Neural progenitor cell (in vitro differentiated cells): ENCODE measurements around the gene THSD4. TPM values are rescaled to one million over a fixed set of nuclear protein-coding genes. Genes with fewer than 3 reads are reported as not detected.

Source experiments
- DNase-seq: peaks from one replicate; pipeline ENCODE4 v3.0.0-alpha.2; 2016; ENCODE audit warnings: low spot score
- H2AFZ ChIP-seq: fragments of 200-600 bp; sonication (generic); replicated peaks from 2 replicates; pipeline ENCODE4 v1.6.1; 2016; ENCODE audit warnings: antibody characterized with exemption
- H3F3A ChIP-seq: fragments of 200-600 bp; sonication (generic); 2 replicates; pipeline ENCODE4 v1.6.1; 2016; ENCODE audit warnings: antibody characterized with exemption, low read depth
- H3K27ac ChIP-seq: fragments of 200-600 bp; sonication (generic); 2 replicates; pipeline ENCODE4 v1.5.1; 2016; ENCODE audit warnings: mild to moderate bottlenecking
- H3K27me3 ChIP-seq: fragments of 200-600 bp; sonication (generic); 2 replicates; pipeline ENCODE4 v1.6.1; 2016; ENCODE audit warnings: mild to moderate bottlenecking, moderate library complexity
- H3K36me3 ChIP-seq: fragments of 200-600 bp; sonication (generic); 2 replicates; pipeline ENCODE4 v1.5.1; 2016
- H3K4me1 ChIP-seq: fragments of 200-600 bp; sonication (generic); 2 replicates; pipeline ENCODE4 v1.6.1; 2016; ENCODE audit warnings: mixed run types
- H3K4me2 ChIP-seq: fragments of 200-600 bp; sonication (generic); 2 replicates; pipeline ENCODE4 v1.6.1; 2016
- H3K4me3 ChIP-seq: fragments of 200-600 bp; sonication (generic); 2 replicates; pipeline ENCODE4 v1.5.1; 2016
- H3K79me2 ChIP-seq: fragments of 200-600 bp; sonication (generic); 2 replicates; pipeline ENCODE4 v1.6.1; 2016; ENCODE audit warnings: low read depth
- H3K9ac ChIP-seq: fragments of 200-600 bp; sonication (generic); 2 replicates; pipeline ENCODE4 v1.6.1; 2016
- H3K9me3 ChIP-seq: fragments of 200-600 bp; sonication (generic); 2 replicates; pipeline ENCODE4 v1.5.1; 2016; ENCODE audit warnings: low read depth
- H4K20me1 ChIP-seq: fragments of 200-600 bp; sonication (generic); 2 replicates; pipeline ENCODE4 v1.6.1; 2016; ENCODE audit warnings: low read depth
- H3K27ac Mint-ChIP-seq: 3 replicates; pipeline ENCODE4 v1.8.0; 2021; ENCODE audit warnings: mixed read lengths
- H3K27me3 Mint-ChIP-seq: 2 replicates; pipeline ENCODE4 v1.8.0; 2022; ENCODE audit warnings: low read depth, mild to moderate bottlenecking, inconsistent platforms, moderate library complexity, mixed read lengths; ENCODE audit not compliant: insufficient read depth
- H3K36me3 Mint-ChIP-seq: 3 replicates; pipeline ENCODE4 v1.8.0; 2021; ENCODE audit warnings: mixed read lengths
- H3K4me1 Mint-ChIP-seq: 3 replicates; pipeline ENCODE4 v1.8.0; 2021; ENCODE audit warnings: mixed read lengths
- H3K4me3 Mint-ChIP-seq: 3 replicates; pipeline ENCODE4 v1.8.0; 2021; ENCODE audit warnings: mild to moderate bottlenecking, moderate library complexity, mixed read lengths
- H3K9me3 Mint-ChIP-seq: 3 replicates; pipeline ENCODE4 v1.8.0; 2020; ENCODE audit warnings: mixed read lengths
- EZH2 ChIP-seq: fragments of 200-600 bp; sonication (generic); IDR thresholded peaks from 2 replicates; pipeline ENCODE4 v1.6.1; 2017; ENCODE audit warnings: antibody characterized with exemption, mild to moderate bottlenecking, moderate library complexity
- EZH2phosphoT487 ChIP-seq: fragments of 200-600 bp; sonication (generic); IDR thresholded peaks from 2 replicates; pipeline ENCODE4 v1.6.1; 2017; ENCODE audit warnings: antibody characterized with exemption
- total RNA-seq: library from RNA; depleted of rRNA; stranded (reverse); fragments of >200 nt; gene quantifications from 2 replicates; pipeline ENCODE4 v1.2.3, GENCODE V29; 2015; ENCODE audit warnings: low replicate concordance
- TF ChIP-seq, protein P1 (sequence below): fragments of 200-600 bp; sonication (generic); IDR thresholded peaks from 2 replicates; pipeline ENCODE4 v1.5.1; 2017; ENCODE audit warnings: antibody characterized with exemption, mild to moderate bottlenecking

THSD4 gene
- total RNA-seq, 1 donor from 2014 or later, result 2.4 TPM

DNA sequence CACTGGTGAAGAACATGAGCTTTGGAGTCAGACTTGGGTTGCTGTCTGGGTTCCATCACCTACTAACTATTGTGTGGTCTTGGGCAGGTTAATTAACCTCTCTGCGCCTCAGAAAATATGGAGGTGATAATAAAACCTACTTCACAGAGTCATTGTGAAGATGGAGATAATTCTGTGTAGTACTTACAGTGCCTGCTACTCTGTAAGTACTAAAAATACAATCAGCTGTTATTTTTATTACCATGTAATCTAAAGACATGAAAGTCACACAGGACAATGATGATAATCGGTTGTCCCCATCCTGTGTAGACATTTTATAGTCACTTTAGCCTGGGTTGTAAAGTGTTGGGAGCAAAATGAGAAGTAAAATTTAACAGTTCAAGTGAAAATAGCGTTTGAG is 334.1 kb downstream of the THSD4 start:
- H3K36me3 Mint-ChIP-seq, result no peaks in the 10 kb centered on the region
- no peak overlapping the region for H3K9ac ChIP-seq
- H3K4me3 ChIP-seq, result no peak overlapping the region
- peaks cover 5% of the 10 kb centered on the region for H3K4me1 Mint-ChIP-seq
- no peak overlapping the region for H3K4me2 ChIP-seq
- no peaks in the 10 kb centered on the region for H3K9me3 Mint-ChIP-seq
- H3F3A ChIP-seq, result no peaks in the 10 kb centered on the region
- no peak overlapping the region for H3K27ac Mint-ChIP-seq
- no peaks in the 10 kb centered on the region for H3K9me3 ChIP-seq
- TF ChIP-seq, protein P1, sequence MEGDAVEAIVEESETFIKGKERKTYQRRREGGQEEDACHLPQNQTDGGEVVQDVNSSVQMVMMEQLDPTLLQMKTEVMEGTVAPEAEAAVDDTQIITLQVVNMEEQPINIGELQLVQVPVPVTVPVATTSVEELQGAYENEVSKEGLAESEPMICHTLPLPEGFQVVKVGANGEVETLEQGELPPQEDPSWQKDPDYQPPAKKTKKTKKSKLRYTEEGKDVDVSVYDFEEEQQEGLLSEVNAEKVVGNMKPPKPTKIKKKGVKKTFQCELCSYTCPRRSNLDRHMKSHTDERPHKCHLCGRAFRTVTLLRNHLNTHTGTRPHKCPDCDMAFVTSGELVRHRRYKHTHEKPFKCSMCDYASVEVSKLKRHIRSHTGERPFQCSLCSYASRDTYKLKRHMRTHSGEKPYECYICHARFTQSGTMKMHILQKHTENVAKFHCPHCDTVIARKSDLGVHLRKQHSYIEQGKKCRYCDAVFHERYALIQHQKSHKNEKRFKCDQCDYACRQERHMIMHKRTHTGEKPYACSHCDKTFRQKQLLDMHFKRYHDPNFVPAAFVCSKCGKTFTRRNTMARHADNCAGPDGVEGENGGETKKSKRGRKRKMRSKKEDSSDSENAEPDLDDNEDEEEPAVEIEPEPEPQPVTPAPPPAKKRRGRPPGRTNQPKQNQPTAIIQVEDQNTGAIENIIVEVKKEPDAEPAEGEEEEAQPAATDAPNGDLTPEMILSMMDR, result no peak
- TF ChIP-seq EZH2phosphoT487 (no peak), EZH2 (no peak)
- H2AFZ ChIP-seq, result no peak overlapping the region
- H3K4me1 ChIP-seq, result no peaks in the 10 kb centered on the region
- no peaks in the 10 kb centered on the region for H4K20me1 ChIP-seq
- H3K4me3 Mint-ChIP-seq, result no peak overlapping the region
- no peak overlapping the region for H3K27ac ChIP-seq
- H3K36me3 ChIP-seq, result no peaks in the 10 kb centered on the region
- H3K79me2 ChIP-seq, result no peaks in the 10 kb centered on the region
- no peaks in the 10 kb centered on the region for H3K27me3 ChIP-seq
- no peak for DNase-seq
- H3K27me3 Mint-ChIP-seq, result peaks cover 8% of the 10 kb centered on the region

DNA sequence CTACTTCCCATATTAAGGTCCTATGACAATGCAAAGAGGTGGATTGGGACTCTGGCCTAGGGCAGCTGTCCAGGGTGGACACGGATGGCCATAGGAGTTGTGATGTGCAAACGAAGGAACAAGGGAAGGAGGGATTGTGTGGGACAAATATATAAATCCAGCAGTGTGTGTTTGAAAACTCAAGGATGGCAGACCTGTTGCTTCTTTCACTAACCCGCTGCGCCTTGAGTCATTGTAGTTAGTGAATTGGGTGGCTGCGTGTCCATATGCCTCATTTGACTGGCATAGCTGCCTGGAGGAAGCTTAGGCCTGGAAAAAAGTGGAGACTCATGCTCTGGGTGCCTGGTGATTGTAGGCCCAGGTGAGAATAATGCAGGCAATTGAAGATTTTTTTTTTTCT is 334.7 kb downstream of the THSD4 start:
- Histone ChIP-seq H3K27me3 (no peaks in the 10 kb centered on the region), H3K9ac (no peak overlapping the region), H2AFZ (no peak overlapping the region), H3F3A (no peaks in the 10 kb centered on the region), H4K20me1 (no peaks in the 10 kb centered on the region), H3K4me2 (no peak overlapping the region), H3K4me1 (peaks cover 4% of the 10 kb centered on the region), H3K36me3 (no peaks in the 10 kb centered on the region), H3K4me3 (no peak overlapping the region), H3K9me3 (no peaks in the 10 kb centered on the region), H3K79me2 (no peaks in the 10 kb centered on the region), H3K27ac (no peak overlapping the region)
- TF ChIP-seq, protein P1, result no peak
- no peak for TF ChIP-seq EZH2
- TF ChIP-seq EZH2phosphoT487, result no peak
- peaks cover 11% of the 10 kb centered on the region for H3K4me1 Mint-ChIP-seq
- DNase-seq, result no peak
- H3K27ac Mint-ChIP-seq, result no peak overlapping the region
- no peaks in the 10 kb centered on the region for H3K9me3 Mint-ChIP-seq
- no peaks in the 10 kb centered on the region for H3K36me3 Mint-ChIP-seq
- peaks cover 8% of the 10 kb centered on the region for H3K27me3 Mint-ChIP-seq
- H3K4me3 Mint-ChIP-seq, result no peak overlapping the region

DNA sequence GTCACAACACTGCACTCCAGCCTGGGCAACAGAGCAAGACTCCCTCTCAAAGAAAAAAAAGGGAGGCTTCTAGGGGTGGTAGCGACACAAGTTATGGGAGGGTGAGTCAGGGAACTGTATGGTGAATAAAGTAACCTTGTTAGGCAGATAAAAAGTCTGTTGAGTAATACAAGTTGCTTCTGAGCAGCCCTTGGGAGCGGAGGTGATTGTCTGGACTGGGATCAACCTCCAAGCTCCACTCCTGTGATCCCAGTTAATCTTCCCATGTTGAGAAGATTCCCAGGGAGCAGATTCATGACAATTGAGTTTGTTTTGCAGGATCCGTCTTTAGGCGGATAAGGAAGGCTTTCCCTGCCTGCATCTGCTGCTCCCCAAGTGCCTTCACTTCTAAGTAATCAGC is 335.9 kb downstream of the THSD4 start:
- H3F3A ChIP-seq, result no peaks in the 10 kb centered on the region
- peaks cover 16% of the 10 kb centered on the region for H3K4me1 ChIP-seq
- H4K20me1 ChIP-seq, result no peaks in the 10 kb centered on the region
- H3K27ac Mint-ChIP-seq, result no peak overlapping the region
- DNase-seq, result no peak
- no peaks in the 10 kb centered on the region for H3K27me3 ChIP-seq
- H2AFZ ChIP-seq, result no peak overlapping the region
- peaks cover 10% of the 10 kb centered on the region for H3K27me3 Mint-ChIP-seq
- H3K9me3 ChIP-seq, result no peaks in the 10 kb centered on the region
- peaks cover 23% of the 10 kb centered on the region for H3K4me1 Mint-ChIP-seq
- no peaks in the 10 kb centered on the region for H3K36me3 Mint-ChIP-seq
- no peaks in the 10 kb centered on the region for H3K36me3 ChIP-seq
- no peaks in the 10 kb centered on the region for H3K9me3 Mint-ChIP-seq
- no peak overlapping the region for H3K9ac ChIP-seq
- no peaks in the 10 kb centered on the region for H3K79me2 ChIP-seq
- TF ChIP-seq, protein P1, result no peak
- no peak for TF ChIP-seq EZH2
- TF ChIP-seq EZH2phosphoT487, result no peak
- H3K27ac ChIP-seq, result no peak overlapping the region
- H3K4me3 Mint-ChIP-seq, result no peak overlapping the region
- no peak overlapping the region for H3K4me2 ChIP-seq
- H3K4me3 ChIP-seq, result no peak overlapping the region

DNA sequence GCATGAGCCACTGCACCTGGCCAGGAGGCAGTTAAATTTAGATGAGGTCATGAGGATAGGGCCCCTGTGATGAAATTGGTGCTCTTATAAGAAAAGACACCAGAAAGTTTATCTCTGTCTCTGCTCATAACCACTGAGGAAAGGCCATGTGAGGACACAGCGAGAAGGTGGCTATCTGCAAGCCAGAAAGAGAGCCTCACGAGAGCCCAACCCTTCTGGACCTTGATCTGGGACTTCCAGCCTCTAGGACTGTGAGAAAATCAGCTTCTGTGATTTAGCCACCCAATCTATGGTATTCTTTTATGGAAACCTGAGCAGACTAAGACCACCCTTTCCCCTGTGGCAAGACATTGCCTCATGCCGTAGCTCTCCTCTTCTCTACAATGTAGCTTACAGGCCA is 337.6 kb downstream of the THSD4 start:
- Histone ChIP-seq H3K27me3 (no peaks in the 10 kb centered on the region), H3K9me3 (no peaks in the 10 kb centered on the region), H3K79me2 (no peaks in the 10 kb centered on the region), H2AFZ (no peak overlapping the region), H3F3A (no peaks in the 10 kb centered on the region), H3K4me2 (no peak overlapping the region), H3K9ac (no peak overlapping the region), H4K20me1 (no peaks in the 10 kb centered on the region), H3K4me3 (no peak overlapping the region), H3K27ac (no peak overlapping the region), H3K36me3 (no peaks in the 10 kb centered on the region), H3K4me1 (peaks cover 16% of the 10 kb centered on the region)
- TF ChIP-seq EZH2, result no peak
- TF ChIP-seq, protein P1, result no peak
- no peak for TF ChIP-seq EZH2phosphoT487
- H3K27ac Mint-ChIP-seq, result no peak overlapping the region
- H3K36me3 Mint-ChIP-seq, result no peaks in the 10 kb centered on the region
- H3K4me3 Mint-ChIP-seq, result no peak overlapping the region
- peaks cover 10% of the 10 kb centered on the region for H3K27me3 Mint-ChIP-seq
- H3K9me3 Mint-ChIP-seq, result no peaks in the 10 kb centered on the region
- peaks cover 24% of the 10 kb centered on the region for H3K4me1 Mint-ChIP-seq
- no peak for DNase-seq
